Ascending aorta (tissue), 2 donors: ENCODE data around the gene TMEM61. TPM values are rescaled to one million over a fixed set of nuclear protein-coding genes. Genes with fewer than 3 reads are reported as not detected.

Experiments used
- DNase-seq, 2 donors: peaks; one replicate each; pipeline ENCODE4 v3.0.0-alpha.2; 2019; ENCODE audit warnings: low spot score in 2 of 2
- H3K27ac ChIP-seq, 2 donors: fragments of 200-600 bp; sonication (generic); one replicate each; pipeline ENCODE4 v1.5.1; 2016 to 2017; ENCODE audit warnings: mild to moderate bottlenecking in 1 of 2
- H3K27me3 ChIP-seq: fragments of 200-600 bp; sonication (generic); one replicate; pipeline ENCODE4 v1.5.1; 2017
- H3K36me3 ChIP-seq, 2 donors: fragments of 200-600 bp; sonication (generic); one replicate each; pipeline ENCODE4 v1.5.1; 2016
- H3K4me1 ChIP-seq, 2 donors: fragments of 200-600 bp; sonication (generic); one replicate each; pipeline ENCODE4 v1.5.1; 2016 to 2017; ENCODE audit warnings: mild to moderate bottlenecking in 1 of 2
- H3K4me3 ChIP-seq, 2 donors: fragments of 200-600 bp; sonication (generic); one replicate each; pipeline ENCODE4 v1.5.1; 2016 to 2017; ENCODE audit warnings: mild to moderate bottlenecking in 1 of 2
- H3K9me3 ChIP-seq, 2 donors: fragments of 200-600 bp; sonication (generic); one replicate each; pipeline ENCODE4 v1.5.1; 2016
- intact Hi-C: fragments of 100-400 bp; cut with DNase I; formaldehyde crosslinking; loops from one replicate; pipeline ENCODE4 v1.15.1; 2023
- total RNA-seq: library from RNA; depleted of rRNA; stranded (reverse); fragments of >200 nt; gene quantifications from one replicate; pipeline ENCODE4 v1.1.0, GENCODE V29; 2016
- TF ChIP-seq, protein P1 (sequence below), 3 experiments: fragments of 200-600 bp in 2 of 3; fragments of 450-650 bp in 1 of 3; sonication (generic) in 2 of 3; IDR thresholded peaks; one replicate each; pipeline ENCODE4 v1.5.1; 2016 to 2019; ENCODE audit warnings: antibody characterized with exemption in 3 of 3, mild to moderate bottlenecking in 1 of 3, moderate library complexity in 1 of 3

The TMEM61 gene
- total RNA-seq, 1 donor from 2014 or later, result not detected

- H3K4me3 ChIP-seq, result no peak overlapping the region
- no peak for DNase-seq
- no peaks in the 10 kb centered on the region for H3K9me3 ChIP-seq
- H3K27ac ChIP-seq, result no peak overlapping the region
- H3K4me1 ChIP-seq, result peaks cover 0 to 6% of the 10 kb centered on the region in 2 donors
- no peaks in the 10 kb centered on the region for H3K36me3 ChIP-seq
- H3K27me3 ChIP-seq, result no peaks in the 10 kb centered on the region
- intact Hi-C loops, result no loop called here
- TF ChIP-seq, protein P1, sequence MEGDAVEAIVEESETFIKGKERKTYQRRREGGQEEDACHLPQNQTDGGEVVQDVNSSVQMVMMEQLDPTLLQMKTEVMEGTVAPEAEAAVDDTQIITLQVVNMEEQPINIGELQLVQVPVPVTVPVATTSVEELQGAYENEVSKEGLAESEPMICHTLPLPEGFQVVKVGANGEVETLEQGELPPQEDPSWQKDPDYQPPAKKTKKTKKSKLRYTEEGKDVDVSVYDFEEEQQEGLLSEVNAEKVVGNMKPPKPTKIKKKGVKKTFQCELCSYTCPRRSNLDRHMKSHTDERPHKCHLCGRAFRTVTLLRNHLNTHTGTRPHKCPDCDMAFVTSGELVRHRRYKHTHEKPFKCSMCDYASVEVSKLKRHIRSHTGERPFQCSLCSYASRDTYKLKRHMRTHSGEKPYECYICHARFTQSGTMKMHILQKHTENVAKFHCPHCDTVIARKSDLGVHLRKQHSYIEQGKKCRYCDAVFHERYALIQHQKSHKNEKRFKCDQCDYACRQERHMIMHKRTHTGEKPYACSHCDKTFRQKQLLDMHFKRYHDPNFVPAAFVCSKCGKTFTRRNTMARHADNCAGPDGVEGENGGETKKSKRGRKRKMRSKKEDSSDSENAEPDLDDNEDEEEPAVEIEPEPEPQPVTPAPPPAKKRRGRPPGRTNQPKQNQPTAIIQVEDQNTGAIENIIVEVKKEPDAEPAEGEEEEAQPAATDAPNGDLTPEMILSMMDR (IDR thresholded peaks at IDR 0.05), result no peak
Measured at GRCh38 chr1:54991939-54992338, 11.5 kb downstream of the TMEM61 start.

- Histone ChIP-seq H3K4me1 (peaks cover 0 to 7% of the 10 kb centered on the region in 2 donors), H3K27me3 (no peaks in the 10 kb centered on the region), H3K27ac (no peak overlapping the region), H3K4me3 (no peak overlapping the region), H3K9me3 (no peaks in the 10 kb centered on the region), H3K36me3 (no peaks in the 10 kb centered on the region)
- TF ChIP-seq, protein P1 (IDR thresholded peaks at IDR 0.05), result no peak
- DNase-seq, result no peak
- intact Hi-C loops, result no loop called here
Measured at GRCh38 chr1:54993140-54993539, 12.7 kb downstream of the TMEM61 start.

GRCh38 chr1:54994355-54994990 is 14.0 kb downstream of the TMEM61 start:
- DNase-seq, result no peak
- H3K4me1 ChIP-seq, result peaks cover 0 to 7% of the 10 kb centered on the region in 2 donors
- H3K36me3 ChIP-seq, result no peaks in the 10 kb centered on the region
- H3K9me3 ChIP-seq, result no peaks in the 10 kb centered on the region
- H3K27ac ChIP-seq, result no peak overlapping the region
- TF ChIP-seq, protein P1 (IDR thresholded peaks at IDR 0.05), result no peak
- intact Hi-C loops, result no loop called here
- no peak overlapping the region for H3K4me3 ChIP-seq
- H3K27me3 ChIP-seq, result no peaks in the 10 kb centered on the region

GRCh38 chr1:54995013-54995760 is 14.8 kb downstream of the TMEM61 start:
- H3K36me3 ChIP-seq, result no peaks in the 10 kb centered on the region
- TF ChIP-seq, protein P1 (IDR thresholded peaks at IDR 0.05), result no peak
- no peak overlapping the region for H3K27ac ChIP-seq
- DNase-seq, result no peak
- H3K4me1 ChIP-seq, result peaks cover 0 to 7% of the 10 kb centered on the region in 2 donors
- H3K9me3 ChIP-seq, result no peaks in the 10 kb centered on the region
- intact Hi-C loops, result no loop called here
- no peaks in the 10 kb centered on the region for H3K27me3 ChIP-seq
- H3K4me3 ChIP-seq, result no peak overlapping the region

- Histone ChIP-seq H3K9me3 (no peaks in the 10 kb centered on the region), H3K36me3 (no peaks in the 10 kb centered on the region), H3K27me3 (no peaks in the 10 kb centered on the region), H3K27ac (no peak overlapping the region), H3K4me3 (no peak overlapping the region), H3K4me1 (peaks cover 0 to 7% of the 10 kb centered on the region in 2 donors)
- no peak for DNase-seq
- TF ChIP-seq, protein P1 (IDR thresholded peaks at IDR 0.05), result no peak
- intact Hi-C loops, result loop anchor here (1.0 kb wide), 2 partner anchors 46 to 51 kb away; no protein-coding TSS in a partner anchor
Measured at GRCh38 chr1:54995835-54996234, 15.4 kb downstream of the TMEM61 start.
